Liver (tissue), 9 donors: ENCODE data around the gene REEP1. TPM values are rescaled to one million over a fixed set of nuclear protein-coding genes. Genes with fewer than 3 reads are reported as not detected.

Source experiments
- DNase-seq: peaks from one replicate; pipeline ENCODE4 v3.0.0-alpha.2; 2017; ENCODE audit warnings: low spot score
- H3K27ac ChIP-seq, 2 donors: one replicate each; pipeline ENCODE4 v1.7.0; 2013; ENCODE audit warnings: inconsistent platforms in 2 of 2, low read length in 2 of 2, control low read depth in 1 of 2, low read depth in 1 of 2, mild to moderate bottlenecking in 1 of 2
- H3K27me3 ChIP-seq, 4 donors: one replicate each; pipeline versions ENCODE4 v1.6.1 to v1.7.0; 2013; ENCODE audit warnings: low read length in 3 of 4, inconsistent platforms in 1 of 4, mild to moderate bottlenecking in 1 of 4, moderate library complexity in 1 of 4; ENCODE audit not compliant: control insufficient read depth in 4 of 4, insufficient read depth in 4 of 4
- H3K36me3 ChIP-seq, 4 donors: one replicate each; pipeline versions ENCODE4 v1.6.1 to v1.7.0; 2013; ENCODE audit warnings: low read length in 3 of 4, mild to moderate bottlenecking in 3 of 4, low read depth in 1 of 4, moderate library complexity in 1 of 4; ENCODE audit not compliant: control insufficient read depth in 4 of 4, insufficient read depth in 3 of 4
- H3K4me1 ChIP-seq, 4 donors: one replicate each; pipeline versions ENCODE4 v1.6.1 to v1.7.0; 2013; ENCODE audit warnings: low read length in 3 of 4, mild to moderate bottlenecking in 3 of 4, moderate library complexity in 1 of 4; ENCODE audit not compliant: control insufficient read depth in 4 of 4, insufficient read depth in 4 of 4
- H3K4me3 ChIP-seq, 3 donors: one replicate each; pipeline versions ENCODE4 v1.6.1 to v1.7.0; 2013; ENCODE audit warnings: low read length in 3 of 3, control low read depth in 1 of 3, low read depth in 1 of 3, mild to moderate bottlenecking in 1 of 3
- H3K9ac ChIP-seq, 2 donors: one replicate each; pipeline ENCODE4 v1.7.0; 2013; ENCODE audit warnings: low read length in 2 of 2, mild to moderate bottlenecking in 2 of 2, moderate library complexity in 2 of 2, control low read depth in 1 of 2, low read depth in 1 of 2
- H3K9me3 ChIP-seq, 4 donors: one replicate each; pipeline versions ENCODE4 v1.6.1 to v1.7.0; 2013; ENCODE audit warnings: low read length in 3 of 4; ENCODE audit not compliant: control insufficient read depth in 4 of 4
- EGR1 ChIP-seq, 2 donors: IDR thresholded peaks; 2 replicates each; pipeline ENCODE4 v1.6.1; 2016 to 2018; ENCODE audit warnings: antibody characterized with exemption in 2 of 2, low read depth in 2 of 2
- FOXA2 ChIP-seq: IDR thresholded peaks from 2 replicates; pipeline ENCODE4 v1.6.1; 2016; ENCODE audit warnings: antibody characterized with exemption
- GABPA ChIP-seq, 2 donors: IDR thresholded peaks in 1 of 2; conservative IDR thresholded peaks in 1 of 2; 2 replicates each; pipeline ENCODE4 v1.6.1; 2016; ENCODE audit warnings: antibody characterized with exemption in 2 of 2, mild to moderate bottlenecking in 1 of 2, moderate library complexity in 1 of 2
- HNF4A ChIP-seq, 2 donors: conservative IDR thresholded peaks; 2 replicates each; pipeline ENCODE4 v1.6.1; 2016; ENCODE audit warnings: antibody characterized with exemption in 2 of 2, mild to moderate bottlenecking in 2 of 2
- HNF4G ChIP-seq: IDR thresholded peaks from 2 replicates; pipeline ENCODE4 v1.6.1; 2016; ENCODE audit warnings: antibody characterized with exemption
- JUND ChIP-seq, 2 donors: IDR thresholded peaks; 2 replicates each; pipeline ENCODE4 v1.6.1; 2016; ENCODE audit warnings: antibody characterized with exemption in 2 of 2
- NR2F2 ChIP-seq: IDR thresholded peaks from 2 replicates; pipeline ENCODE4 v1.6.1; 2016; ENCODE audit warnings: antibody characterized with exemption
- RAD21 ChIP-seq, 2 donors: IDR thresholded peaks; 2 replicates each; pipeline ENCODE4 v1.6.1; 2016; ENCODE audit warnings: antibody characterized with exemption in 2 of 2, mild to moderate bottlenecking in 2 of 2
- RXRA ChIP-seq, 2 donors: IDR thresholded peaks; 2 replicates each; pipeline ENCODE4 v1.6.1; 2017 to 2018; ENCODE audit warnings: antibody characterized with exemption in 2 of 2, mild to moderate bottlenecking in 1 of 2
- SP1 ChIP-seq: IDR thresholded peaks from 2 replicates; pipeline ENCODE4 v1.6.1; 2018; ENCODE audit warnings: antibody characterized with exemption, mild to moderate bottlenecking
- TAF1 ChIP-seq: conservative IDR thresholded peaks from 2 replicates; pipeline ENCODE4 v1.6.1; 2016; ENCODE audit warnings: antibody characterized with exemption, mild to moderate bottlenecking
- YY1 ChIP-seq: IDR thresholded peaks from 2 replicates; pipeline ENCODE4 v1.6.1; 2016; ENCODE audit warnings: antibody characterized with exemption, mild to moderate bottlenecking
- ZBTB33 ChIP-seq: IDR thresholded peaks from 2 replicates; pipeline ENCODE4 v1.6.1; 2016; ENCODE audit warnings: antibody characterized with exemption
- WGBS: extraction: QIAGEN DNeasy Blood & Tissue Kit; methylation state at CpG from one replicate; pipeline ENCODE4 v1.1.7; 2013; 5-methylcytosine and 5-hydroxymethylcytosine counted together
- polyA plus RNA-seq, 2 donors: library from polyadenylated mRNA; stranded (reverse) in 1 of 2; unstranded in 1 of 2; fragments of 200-250 nt in 1 of 2; fragments of >200 nt in 1 of 2; fragmentation: Nextera tagmentation in 1 of 2; extraction: Ambion mirVana in 1 of 2; gene quantifications; one replicate each; pipeline versions ENCODE4 v1.2.1 to v1.2.3, GENCODE V29; 2013 to 2015
- total RNA-seq, 2 donors: library from RNA; depleted of rRNA; stranded (reverse); fragments of >200 nt; gene quantifications; one replicate each; pipeline ENCODE4 v1.2.3, GENCODE V29; 2014
- TF ChIP-seq, protein P1 (sequence below): IDR thresholded peaks from 2 replicates; pipeline ENCODE4 v1.6.1; 2016; ENCODE audit warnings: antibody characterized with exemption, mild to moderate bottlenecking
- TF ChIP-seq, protein P2 (sequence below): IDR thresholded peaks from 2 replicates; pipeline ENCODE4 v1.6.1; 2016; ENCODE audit warnings: antibody characterized with exemption
- TF ChIP-seq, protein P3 (sequence below): fragments of 150-350 bp; IDR thresholded peaks from 2 replicates; pipeline ENCODE4 v1.5.1; 2017; ENCODE audit warnings: improper control_type of control experiment, low read depth, low read length; ENCODE audit not compliant: missing input control
- TF ChIP-seq, protein P4 (sequence below): IDR thresholded peaks from 2 replicates; pipeline ENCODE4 v1.6.1; 2016; ENCODE audit warnings: antibody characterized with exemption
- donor health status: healthy.
- donor health status: healthy.
- donor health status: healthy.
- donor health status: healthy.
- donor health status: healthy.

Gene REEP1
- total and polyA plus RNA-seq, 4 donors: 0.46 to 1.7 (median 0.89) TPM

DNA sequence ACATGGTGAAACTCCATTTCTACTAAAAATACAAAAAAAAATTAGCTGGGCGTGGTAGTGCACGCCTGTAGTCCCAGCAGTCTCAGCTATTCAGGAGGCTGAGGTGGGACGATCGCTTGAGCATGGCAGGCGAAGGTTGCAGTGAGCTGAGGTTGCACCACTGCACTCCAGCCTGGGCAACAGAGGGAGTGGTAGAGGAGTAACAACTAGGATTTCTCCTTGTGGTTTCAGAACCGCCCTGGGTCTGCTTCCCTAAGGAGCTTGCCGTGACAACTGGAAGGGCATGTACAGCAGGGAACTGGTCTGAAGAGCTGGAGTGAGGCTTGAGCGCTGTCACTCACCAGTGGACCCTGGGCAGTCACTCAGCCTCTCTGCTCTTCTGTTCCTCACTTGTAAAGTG, 29.1 kb downstream of the REEP1 start (continued):
- TF ChIP-seq YY1 (no peak), RAD21 (IDR thresholded peaks at IDR 0.05) (no peak)

DNA sequence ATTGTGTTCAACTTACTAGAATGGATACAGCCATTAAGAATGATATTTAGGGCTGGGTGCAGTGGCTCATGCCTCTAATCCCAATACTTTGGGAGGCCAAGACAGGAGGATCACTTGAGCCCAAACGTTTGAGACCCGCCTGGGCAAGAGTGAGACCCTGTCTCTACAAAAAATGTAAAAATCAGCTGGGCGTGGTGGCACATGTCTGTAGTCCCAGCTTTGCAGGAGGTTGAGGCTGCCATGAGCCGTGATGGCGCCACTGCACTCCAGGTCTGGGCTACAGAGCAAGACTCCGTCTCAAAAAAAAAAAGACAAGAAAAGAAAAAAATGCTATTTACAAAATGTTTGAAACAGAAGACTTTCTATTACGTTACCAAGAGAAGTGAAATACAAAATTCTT, 30.0 kb downstream of the REEP1 start:
- H3K9ac ChIP-seq: no peak overlapping the region
- H3K36me3 ChIP-seq: no peaks in the 10 kb centered on the region
- TF ChIP-seq, protein P1, sequence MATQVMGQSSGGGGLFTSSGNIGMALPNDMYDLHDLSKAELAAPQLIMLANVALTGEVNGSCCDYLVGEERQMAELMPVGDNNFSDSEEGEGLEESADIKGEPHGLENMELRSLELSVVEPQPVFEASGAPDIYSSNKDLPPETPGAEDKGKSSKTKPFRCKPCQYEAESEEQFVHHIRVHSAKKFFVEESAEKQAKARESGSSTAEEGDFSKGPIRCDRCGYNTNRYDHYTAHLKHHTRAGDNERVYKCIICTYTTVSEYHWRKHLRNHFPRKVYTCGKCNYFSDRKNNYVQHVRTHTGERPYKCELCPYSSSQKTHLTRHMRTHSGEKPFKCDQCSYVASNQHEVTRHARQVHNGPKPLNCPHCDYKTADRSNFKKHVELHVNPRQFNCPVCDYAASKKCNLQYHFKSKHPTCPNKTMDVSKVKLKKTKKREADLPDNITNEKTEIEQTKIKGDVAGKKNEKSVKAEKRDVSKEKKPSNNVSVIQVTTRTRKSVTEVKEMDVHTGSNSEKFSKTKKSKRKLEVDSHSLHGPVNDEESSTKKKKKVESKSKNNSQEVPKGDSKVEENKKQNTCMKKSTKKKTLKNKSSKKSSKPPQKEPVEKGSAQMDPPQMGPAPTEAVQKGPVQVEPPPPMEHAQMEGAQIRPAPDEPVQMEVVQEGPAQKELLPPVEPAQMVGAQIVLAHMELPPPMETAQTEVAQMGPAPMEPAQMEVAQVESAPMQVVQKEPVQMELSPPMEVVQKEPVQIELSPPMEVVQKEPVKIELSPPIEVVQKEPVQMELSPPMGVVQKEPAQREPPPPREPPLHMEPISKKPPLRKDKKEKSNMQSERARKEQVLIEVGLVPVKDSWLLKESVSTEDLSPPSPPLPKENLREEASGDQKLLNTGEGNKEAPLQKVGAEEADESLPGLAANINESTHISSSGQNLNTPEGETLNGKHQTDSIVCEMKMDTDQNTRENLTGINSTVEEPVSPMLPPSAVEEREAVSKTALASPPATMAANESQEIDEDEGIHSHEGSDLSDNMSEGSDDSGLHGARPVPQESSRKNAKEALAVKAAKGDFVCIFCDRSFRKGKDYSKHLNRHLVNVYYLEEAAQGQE: no peak
- no peak for TF ChIP-seq TAF1
- TF ChIP-seq, protein P2, sequence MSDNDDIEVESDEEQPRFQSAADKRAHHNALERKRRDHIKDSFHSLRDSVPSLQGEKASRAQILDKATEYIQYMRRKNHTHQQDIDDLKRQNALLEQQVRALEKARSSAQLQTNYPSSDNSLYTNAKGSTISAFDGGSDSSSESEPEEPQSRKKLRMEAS: no peak
- TF ChIP-seq FOXA2: no peak
- no peak for TF ChIP-seq RAD21 (IDR thresholded peaks at IDR 0.05)
- no peak for TF ChIP-seq SP1
- no peak for TF ChIP-seq EGR1 (IDR thresholded peaks at IDR 0.05; ENCODE audit: low read depth in 2 of 2)
- TF ChIP-seq, protein P3, sequence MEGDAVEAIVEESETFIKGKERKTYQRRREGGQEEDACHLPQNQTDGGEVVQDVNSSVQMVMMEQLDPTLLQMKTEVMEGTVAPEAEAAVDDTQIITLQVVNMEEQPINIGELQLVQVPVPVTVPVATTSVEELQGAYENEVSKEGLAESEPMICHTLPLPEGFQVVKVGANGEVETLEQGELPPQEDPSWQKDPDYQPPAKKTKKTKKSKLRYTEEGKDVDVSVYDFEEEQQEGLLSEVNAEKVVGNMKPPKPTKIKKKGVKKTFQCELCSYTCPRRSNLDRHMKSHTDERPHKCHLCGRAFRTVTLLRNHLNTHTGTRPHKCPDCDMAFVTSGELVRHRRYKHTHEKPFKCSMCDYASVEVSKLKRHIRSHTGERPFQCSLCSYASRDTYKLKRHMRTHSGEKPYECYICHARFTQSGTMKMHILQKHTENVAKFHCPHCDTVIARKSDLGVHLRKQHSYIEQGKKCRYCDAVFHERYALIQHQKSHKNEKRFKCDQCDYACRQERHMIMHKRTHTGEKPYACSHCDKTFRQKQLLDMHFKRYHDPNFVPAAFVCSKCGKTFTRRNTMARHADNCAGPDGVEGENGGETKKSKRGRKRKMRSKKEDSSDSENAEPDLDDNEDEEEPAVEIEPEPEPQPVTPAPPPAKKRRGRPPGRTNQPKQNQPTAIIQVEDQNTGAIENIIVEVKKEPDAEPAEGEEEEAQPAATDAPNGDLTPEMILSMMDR: no peak
- no peaks in the 10 kb centered on the region for H3K27me3 ChIP-seq
- WGBS: 91% methylated on average over 7 of the region's 7 CpGs
- no peak overlapping the region for H3K27ac ChIP-seq
- no peaks in the 10 kb centered on the region for H3K9me3 ChIP-seq
- no peaks in the 10 kb centered on the region for H3K4me1 ChIP-seq
- H3K4me3 ChIP-seq: no peak overlapping the region
- DNase-seq: no peak

DNA sequence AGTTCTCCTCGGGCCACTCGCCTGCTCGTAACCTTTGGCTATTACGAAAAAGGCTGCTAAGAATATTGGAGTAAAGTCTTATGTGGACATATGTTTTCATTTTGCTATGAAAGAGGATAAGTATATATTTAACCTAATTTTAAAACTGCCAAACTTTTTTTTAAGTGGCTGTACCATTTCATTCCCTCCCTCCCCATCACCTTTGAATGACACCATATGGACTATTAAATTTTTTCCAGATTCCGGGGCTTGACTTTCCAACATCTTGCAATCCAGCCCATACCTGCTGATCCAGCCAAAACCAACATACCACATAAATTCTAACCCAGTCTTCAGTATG, 31.5 kb downstream of the REEP1 start:
- 90% methylated on average over 5 of the region's 5 CpGs for WGBS
- H3K27me3 ChIP-seq: no peaks in the 10 kb centered on the region

More for the DNA sequence above, 31.5 kb downstream of the REEP1 start:
- no peak for DNase-seq
- no peaks in the 10 kb centered on the region for H3K36me3 ChIP-seq
- no peak overlapping the region for H3K27ac ChIP-seq
- H3K4me3 ChIP-seq: no peak overlapping the region
- H3K9ac ChIP-seq: no peak overlapping the region
- no peak for TF ChIP-seq ZBTB33
- TF ChIP-seq, protein P4, sequence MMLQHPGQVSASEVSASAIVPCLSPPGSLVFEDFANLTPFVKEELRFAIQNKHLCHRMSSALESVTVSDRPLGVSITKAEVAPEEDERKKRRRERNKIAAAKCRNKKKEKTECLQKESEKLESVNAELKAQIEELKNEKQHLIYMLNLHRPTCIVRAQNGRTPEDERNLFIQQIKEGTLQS: no peak
- no peak for TF ChIP-seq HNF4A (conservative IDR thresholded peaks at IDR 0.05)
- no peak for TF ChIP-seq JUND (IDR thresholded peaks at IDR 0.05)
- no peak for TF ChIP-seq EGR1 (IDR thresholded peaks at IDR 0.05; ENCODE audit: low read depth in 2 of 2)
- TF ChIP-seq, protein P2: no peak
- TF ChIP-seq YY1: no peak
- TF ChIP-seq NR2F2: no peak
- TF ChIP-seq RAD21 (IDR thresholded peaks at IDR 0.05): no peak
- TF ChIP-seq SP1: no peak
- TF ChIP-seq RXRA (IDR thresholded peaks at IDR 0.05): no peak
- no peak for TF ChIP-seq HNF4G
- no peak for TF ChIP-seq TAF1
- no peak for TF ChIP-seq GABPA (IDR thresholded peaks at IDR 0.05 in 1 of 2, conservative IDR thresholded peaks at IDR 0.05 in 1 of 2)
- TF ChIP-seq, protein P1: no peak
- no peak for TF ChIP-seq FOXA2
- H3K9me3 ChIP-seq: no peaks in the 10 kb centered on the region
- H3K4me1 ChIP-seq: no peaks in the 10 kb centered on the region
